Mesenchymal stem cell (in vitro differentiated cells and primary cell): Measurements from ENCODE around the gene EFCAB13.

Source experiments
- DNase-seq: peaks from one replicate; pipeline ENCODE4 v3.0.0-alpha.2; 2013
- H2AFZ ChIP-seq: one replicate; pipeline ENCODE4 v1.6.1; 2013; ENCODE audit warnings: low read depth, mild to moderate bottlenecking, control low read depth, inconsistent platforms, low read length, moderate library complexity
- H2AK5ac ChIP-seq: 2 replicates; pipeline ENCODE4 v1.6.1; 2013; ENCODE audit warnings: low read length, moderate library complexity, mild to moderate bottlenecking, inconsistent platforms; ENCODE audit not compliant: severe bottlenecking
- H2BK120ac ChIP-seq: one replicate; pipeline ENCODE4 v1.6.1; 2013; ENCODE audit warnings: low read depth, mild to moderate bottlenecking, inconsistent platforms, low read length, moderate library complexity
- H2BK12ac ChIP-seq, 2 experiments: one replicate each; pipeline ENCODE4 v1.6.1; 2013; ENCODE audit warnings: inconsistent platforms in 2 of 2, low read length in 2 of 2, mild to moderate bottlenecking in 2 of 2, moderate library complexity in 2 of 2, control low read depth in 1 of 2
- H2BK15ac ChIP-seq: one replicate; pipeline ENCODE4 v1.6.1; 2013; ENCODE audit warnings: mild to moderate bottlenecking, low read depth, inconsistent platforms; ENCODE audit not compliant: poor library complexity, severe bottlenecking
- H2BK5ac ChIP-seq: 2 replicates; pipeline ENCODE4 v1.6.1; 2013; ENCODE audit warnings: low read depth, mild to moderate bottlenecking, low read length, control low read depth, inconsistent platforms; ENCODE audit not compliant: poor library complexity, severe bottlenecking
- H3K14ac ChIP-seq, 2 experiments: one replicate each; pipeline ENCODE4 v1.6.1; 2013; ENCODE audit warnings: inconsistent platforms in 2 of 2, low read length in 2 of 2, control low read depth in 1 of 2, mild to moderate bottlenecking in 1 of 2, moderate library complexity in 1 of 2
- H3K18ac ChIP-seq, 2 experiments: one replicate each; pipeline ENCODE4 v1.6.1; 2013; ENCODE audit warnings: inconsistent platforms in 2 of 2, low read length in 2 of 2, control low read depth in 1 of 2, low read depth in 1 of 2, mild to moderate bottlenecking in 1 of 2
- H3K23ac ChIP-seq, 2 experiments: one replicate each; pipeline ENCODE4 v1.6.1; 2013; ENCODE audit warnings: inconsistent platforms in 2 of 2, low read length in 2 of 2, mild to moderate bottlenecking in 2 of 2, moderate library complexity in 2 of 2, control low read depth in 1 of 2
- H3K27ac ChIP-seq: 2 replicates; pipeline ENCODE4 v1.5.1; 2013; ENCODE audit warnings: mild to moderate bottlenecking, moderate library complexity, low read length, control low read depth, inconsistent platforms; ENCODE audit not compliant: poor library complexity, severe bottlenecking
- H3K27me3 ChIP-seq, 2 experiments: 2 replicates each; pipeline versions ENCODE4 v1.6.1 to v1.7.0; 2013; ENCODE audit warnings: low read length in 2 of 2, mild to moderate bottlenecking in 2 of 2, moderate library complexity in 2 of 2, control low read depth in 1 of 2, inconsistent platforms in 1 of 2; ENCODE audit not compliant: control insufficient read depth in 1 of 2, insufficient read depth in 1 of 2
- H3K36me3 ChIP-seq, 2 experiments: 2 replicates each; pipeline versions ENCODE4 v1.6.1 to v1.7.0; 2013; ENCODE audit warnings: low read length in 2 of 2, control low read depth in 1 of 2, inconsistent platforms in 1 of 2, low read depth in 1 of 2, mild to moderate bottlenecking in 1 of 2; ENCODE audit not compliant: insufficient read depth in 2 of 2, control insufficient read depth in 1 of 2
- H3K4ac ChIP-seq, 2 experiments: one replicate each; pipeline ENCODE4 v1.6.1; 2013; ENCODE audit warnings: inconsistent platforms in 2 of 2, low read length in 2 of 2, mild to moderate bottlenecking in 2 of 2, moderate library complexity in 2 of 2, control low read depth in 1 of 2, low read depth in 1 of 2
- H3K4me1 ChIP-seq: 2 replicates; pipeline ENCODE4 v1.6.1; 2013; ENCODE audit warnings: low read depth, low read length, control low read depth; ENCODE audit not compliant: control insufficient read depth, insufficient read depth
- H3K4me2 ChIP-seq: 2 replicates; pipeline ENCODE4 v1.6.1; 2013; ENCODE audit warnings: low read length, mild to moderate bottlenecking, inconsistent platforms; ENCODE audit not compliant: poor library complexity, severe bottlenecking
- H3K4me3 ChIP-seq, 2 experiments: 2 replicates each; pipeline versions ENCODE4 v1.5.1 to v1.7.0; 2013; ENCODE audit warnings: low read length in 2 of 2, mild to moderate bottlenecking in 2 of 2, control low read depth in 1 of 2, low read depth in 1 of 2; ENCODE audit not compliant: insufficient read depth in 1 of 2
- H3K79me1 ChIP-seq: replicated peaks from 2 replicates; pipeline ENCODE4 v1.6.1; 2013; ENCODE audit warnings: mild to moderate bottlenecking, control low read depth, low read length, inconsistent platforms; ENCODE audit not compliant: poor library complexity, severe bottlenecking
- H3K9ac ChIP-seq: 2 replicates; pipeline ENCODE4 v1.7.0; 2013; ENCODE audit warnings: mild to moderate bottlenecking, low read length, moderate library complexity
- H3K9me3 ChIP-seq: 2 replicates; pipeline ENCODE4 v1.7.0; 2013; ENCODE audit warnings: mild to moderate bottlenecking, low read length; ENCODE audit not compliant: control insufficient read depth
- H4K8ac ChIP-seq: one replicate; pipeline ENCODE4 v1.6.1; 2013; ENCODE audit warnings: inconsistent platforms, mild to moderate bottlenecking, low read length, moderate library complexity
- H4K91ac ChIP-seq: one replicate; pipeline ENCODE4 v1.6.1; 2013; ENCODE audit warnings: mild to moderate bottlenecking, low read length, inconsistent platforms
- WGBS: methylation state at CpG from one replicate; pipeline ENCODE4 v1.1.7; 2013; ENCODE audit warnings: mixed read lengths; 5-methylcytosine and 5-hydroxymethylcytosine counted together

Gene EFCAB13

DNA sequence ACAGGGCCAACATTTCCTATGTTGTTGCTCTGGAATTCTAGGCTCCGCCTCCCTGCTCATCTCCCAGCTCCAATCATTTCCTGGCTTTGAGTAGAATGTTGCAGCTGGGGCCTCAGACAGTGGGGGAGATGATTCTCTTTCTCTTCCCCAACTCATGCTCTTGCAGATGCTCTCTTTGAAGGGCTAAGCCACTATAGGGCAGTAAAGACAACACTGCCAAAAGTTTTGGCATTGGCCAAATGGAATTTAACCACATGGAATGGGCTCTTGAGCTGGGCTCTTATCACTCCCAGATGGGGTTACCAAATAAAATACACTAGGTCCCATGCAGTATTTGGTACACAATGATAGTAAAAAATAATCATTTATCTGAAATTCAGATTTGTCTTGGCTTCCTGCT, 19.6 kb upstream of the EFCAB13 start:
- no peak overlapping the region for H2BK5ac ChIP-seq
- peak overlapping the region; percentile 40 for H2AK5ac ChIP-seq
- H4K91ac ChIP-seq = no peak overlapping the region
- H3K14ac ChIP-seq = no peak overlapping the region
- H3K4me2 ChIP-seq = no peak overlapping the region
- H3K9ac ChIP-seq = no peak overlapping the region
- no peak overlapping the region for H2BK12ac ChIP-seq
- H3K36me3 ChIP-seq = peaks cover 55 to 96% of the 10 kb centered on the region in 2 experiments
- peaks cover 9% of the 10 kb centered on the region for H3K4me1 ChIP-seq
- no peak overlapping the region for H2BK15ac ChIP-seq
- peaks cover 4% of the 10 kb centered on the region for H3K9me3 ChIP-seq
- H4K8ac ChIP-seq = no peak overlapping the region
- no peak overlapping the region for H3K4me3 ChIP-seq
- 100% methylated on average over 1 of the region's 1 CpG for WGBS
- H3K27me3 ChIP-seq = no peaks in the 10 kb centered on the region
- no peak overlapping the region for H3K4ac ChIP-seq
- no peak overlapping the region for H2BK120ac ChIP-seq
- peaks cover 12% of the 10 kb centered on the region for H3K79me1 ChIP-seq
- no peak overlapping the region for H3K18ac ChIP-seq
- H2AFZ ChIP-seq = no peak overlapping the region
- H3K27ac ChIP-seq = no peak overlapping the region
- DNase-seq = no peak
- H3K23ac ChIP-seq = no peak overlapping the region

DNA sequence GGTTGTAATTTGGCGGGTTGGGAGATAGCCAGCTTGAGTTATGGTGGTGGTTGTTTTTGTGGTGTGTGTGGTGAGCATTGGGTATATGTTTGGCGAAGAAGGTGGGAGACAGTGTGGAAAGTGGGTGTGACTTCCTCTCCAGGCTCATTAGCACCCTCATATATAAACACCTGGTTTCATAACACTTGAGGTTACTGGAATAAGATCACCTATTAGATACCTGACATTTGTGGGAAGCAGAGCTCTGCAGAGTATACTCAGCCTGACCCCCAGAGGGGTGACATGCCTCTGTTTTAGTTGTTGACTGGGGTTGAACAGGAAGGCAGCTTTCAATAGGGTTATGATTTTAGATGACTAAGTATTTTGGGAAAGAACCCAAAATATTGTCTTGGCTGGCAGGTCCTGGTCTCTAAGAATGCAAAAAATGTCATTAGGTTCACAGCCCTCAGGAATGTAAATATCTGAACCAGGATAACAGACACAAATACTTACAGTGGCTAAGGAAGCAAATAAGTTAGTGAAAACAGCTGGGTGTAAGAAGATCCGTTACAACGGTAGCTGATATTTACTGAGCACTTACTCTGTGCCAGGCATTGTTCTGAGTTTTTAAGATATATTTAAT, 18.3 kb upstream of the EFCAB13 start:
- DNase-seq = peak; percentile 61
- WGBS = no CpG with 5 or more reads among the region's 4 CpGs

DNA sequence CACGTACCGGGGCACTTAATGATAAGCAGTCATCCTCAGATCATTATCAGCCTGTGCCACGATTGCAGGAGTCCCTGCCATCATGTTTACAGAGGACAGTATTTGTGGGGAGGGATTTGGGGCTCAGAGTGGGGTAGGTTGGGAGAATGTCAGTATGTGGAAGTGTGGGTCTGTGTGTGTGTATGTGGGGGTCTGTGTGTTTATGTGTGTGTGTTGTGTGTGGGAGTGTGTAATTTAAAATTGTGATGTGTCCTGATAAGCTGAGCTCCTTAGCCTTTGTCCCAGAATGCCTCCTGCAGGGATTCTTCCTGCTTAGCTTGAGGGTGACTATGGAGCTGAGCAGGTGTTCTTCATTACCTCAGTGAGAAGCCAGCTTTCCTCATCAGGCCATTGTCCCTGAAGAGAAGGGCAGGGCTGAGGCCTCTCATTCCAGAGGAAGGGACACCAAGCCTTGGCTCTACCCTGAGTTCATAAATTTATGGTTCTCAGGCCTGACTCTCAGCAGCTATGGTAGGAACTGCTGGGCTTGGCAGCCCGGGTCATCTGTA, 13.5 kb upstream of the EFCAB13 start:
- no peak overlapping the region for H3K27ac ChIP-seq
- no peak overlapping the region for H3K4me3 ChIP-seq
- H3K14ac ChIP-seq = no peak overlapping the region
- peaks cover 11% of the 10 kb centered on the region for H3K4me1 ChIP-seq
- no peaks in the 10 kb centered on the region for H3K27me3 ChIP-seq
- 68% methylated on average over 4 of the region's 4 CpGs for WGBS
- no peak overlapping the region for H2BK15ac ChIP-seq
- H3K36me3 ChIP-seq = peaks cover 37 to 91% of the 10 kb centered on the region in 2 experiments
- no peak overlapping the region for H2BK5ac ChIP-seq
- H2BK12ac ChIP-seq = no peak overlapping the region
- H3K9me3 ChIP-seq = no peaks in the 10 kb centered on the region
- peak overlapping the region; percentile 7 for H3K9ac ChIP-seq
- no peak overlapping the region for H4K8ac ChIP-seq
- H2BK120ac ChIP-seq = no peak overlapping the region
- peak overlapping the region; percentile 31 for H2AK5ac ChIP-seq
- H4K91ac ChIP-seq = no peak overlapping the region
- H3K23ac ChIP-seq = no peak overlapping the region
- no peak overlapping the region for H3K4me2 ChIP-seq
- no peak overlapping the region for H3K4ac ChIP-seq
- H3K18ac ChIP-seq = peak overlapping the region in 1 of 2 experiments; percentile 11
- no peak for DNase-seq
- H2AFZ ChIP-seq = no peak overlapping the region
- peaks cover 11% of the 10 kb centered on the region for H3K79me1 ChIP-seq

More for the DNA sequence above, 18.3 kb upstream of the EFCAB13 start:
- Histone ChIP-seq H3K4me3 (no peak overlapping the region), H3K4me1 (peaks cover 9% of the 10 kb centered on the region), H3K18ac (peak overlapping the region in 1 of 2 experiments; percentile 40), H3K4me2 (no peak overlapping the region), H3K4ac (no peak overlapping the region), H2AFZ (no peak overlapping the region), H2BK12ac (no peak overlapping the region), H3K23ac (no peak overlapping the region), H3K36me3 (peaks cover 54 to 96% of the 10 kb centered on the region in 2 experiments), H2BK5ac (peak overlapping the region; percentile 25), H3K9me3 (peaks cover 4% of the 10 kb centered on the region), H3K9ac (peak overlapping the region; percentile 44), H3K14ac (no peak overlapping the region), H2BK120ac (no peak overlapping the region), H4K8ac (no peak overlapping the region), H2AK5ac (peak overlapping the region; percentile 12), H4K91ac (no peak overlapping the region), H2BK15ac (no peak overlapping the region), H3K27ac (peak overlapping the region; percentile 92), H3K27me3 (no peaks in the 10 kb centered on the region), H3K79me1 (peaks cover 11% of the 10 kb centered on the region)

DNA sequence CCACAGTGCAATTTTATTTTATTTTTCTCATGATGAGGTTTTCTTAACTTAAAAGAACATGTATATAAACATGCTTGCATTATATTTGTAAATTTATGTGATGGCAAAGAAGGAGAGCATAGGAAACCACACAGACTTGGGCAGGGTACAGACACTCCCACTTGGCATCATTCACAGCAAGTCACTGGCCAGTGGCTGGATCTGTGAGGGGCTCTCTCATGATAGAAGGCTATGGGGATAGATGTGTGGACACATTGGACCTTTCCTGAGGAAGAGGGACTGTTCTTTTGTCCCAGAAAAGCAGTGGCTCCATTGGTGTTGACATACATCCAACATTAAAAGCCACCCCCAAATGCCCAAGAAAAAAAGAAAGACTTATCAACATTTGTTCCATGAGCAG, 12.3 kb upstream of the EFCAB13 start:
- Histone ChIP-seq H3K4ac (no peak overlapping the region), H2BK120ac (no peak overlapping the region), H3K79me1 (peaks cover 11% of the 10 kb centered on the region), H3K14ac (no peak overlapping the region), H4K91ac (no peak overlapping the region), H3K4me1 (peaks cover 8% of the 10 kb centered on the region), H4K8ac (no peak overlapping the region), H2BK15ac (no peak overlapping the region), H3K27ac (no peak overlapping the region), H3K4me3 (no peak overlapping the region), H2BK5ac (no peak overlapping the region), H3K18ac (no peak overlapping the region), H2BK12ac (no peak overlapping the region), H2AFZ (no peak overlapping the region), H3K9me3 (no peaks in the 10 kb centered on the region), H3K27me3 (no peaks in the 10 kb centered on the region), H3K36me3 (peaks cover 37 to 84% of the 10 kb centered on the region in 2 experiments), H3K9ac (no peak overlapping the region), H3K4me2 (no peak overlapping the region), H2AK5ac (no peak overlapping the region), H3K23ac (no peak overlapping the region)
- no peak for DNase-seq
